ENCODE data around the gene WSCD1. TPM values are rescaled to one million over a fixed set of nuclear protein-coding genes. Genes with fewer than 3 reads are reported as not detected.

WSCD1 gene
- total and polyA plus RNA-seq, 2 donors (not counting 3 experiments of a cell fraction or from before 2014, with no cell fraction given): 21.5 to 49.4 TPM

GRCh38 chr17:6168296-6168695, 98.1 kb downstream of the WSCD1 start:
- no TSS peak for BruUV-seq (replicated peaks)
- H4K20me1 ChIP-seq (replicated peaks; ENCODE audit: control insufficient read depth, extremely low read depth, insufficient read depth, low read length): no peaks in the 10 kb centered on the region
- no peak overlapping the region for H3K27ac ChIP-seq (ENCODE audit: insufficient read depth, low read depth, low read length)
- POLR2A ChIA-PET: no interaction called here
- FAIRE-seq (no peak), DNase-seq (ENCODE audit: low read depth, low spot score) (no peak)
- no peaks in the 10 kb centered on the region for H3K9me1 ChIP-seq (replicated peaks; ENCODE audit: control insufficient read depth, extremely low read depth, insufficient read depth, low read length)
- H3K4me3 ChIP-seq (replicated peaks in 1 of 3; ENCODE audit: insufficient read depth in 1 of 3, low read depth in 1 of 3, low read length in 3 of 3): no peak overlapping the region
- no peaks in the 10 kb centered on the region for H3K27me3 ChIP-seq (ENCODE audit: control insufficient read depth in 2 of 2, insufficient read depth in 2 of 2, low read length in 2 of 2)
- H3K9me3 ChIP-seq (replicated peaks; ENCODE audit: control insufficient read depth, insufficient read depth, low read length): no peaks in the 10 kb centered on the region
- no peaks in the 10 kb centered on the region for H3K36me3 ChIP-seq (ENCODE audit: control insufficient read depth in 2 of 2, extremely low read depth in 1 of 2, insufficient read depth in 2 of 2, low read length in 2 of 2)
- H3K79me2 ChIP-seq (ENCODE audit: control insufficient read depth, insufficient read depth, low read length): no peaks in the 10 kb centered on the region
- H3K4me2 ChIP-seq (ENCODE audit: insufficient read depth, low read length): no peak overlapping the region
- peaks cover 4% of the 10 kb centered on the region for H3K4me1 ChIP-seq (ENCODE audit: control insufficient read depth, extremely low read depth, insufficient read depth, low read length)
- intact Hi-C loops (cut with micrococcal nuclease): no loop called here
- dilution Hi-C loops (cut with MboI; ENCODE audit: extremely low pct_ligation_motif_present, low sequenced_read_pairs): no loop called here
- H2AFZ ChIP-seq (ENCODE audit: low read depth, low read length): no peak overlapping the region
- CTCF ChIA-PET: no interaction called here
- no peak overlapping the region for H3K9ac ChIP-seq (replicated peaks; ENCODE audit: extremely low read depth, insufficient read depth, low read length)
- TF ChIP-seq POLR2A (IDR thresholded peaks at IDR 0.05; ENCODE audit: low read depth, low read length) (no peak), CTCF (IDR thresholded peaks at IDR 0.05; ENCODE audit: extremely low read depth in 1 of 2, insufficient read depth in 1 of 2, low read depth in 1 of 2, low read length in 2 of 2) (no peak), FOS (IDR thresholded peaks at IDR 0.05; ENCODE audit: borderline replicate concordance, insufficient read depth, low read length) (no peak), GATA2 (IDR thresholded peaks at IDR 0.05; ENCODE audit: insufficient read depth, insufficient read length, low read depth, low read length) (no peak), POLR2AphosphoS5 (IDR thresholded peaks at IDR 0.05; ENCODE audit: insufficient read depth, low read depth, low read length) (no peak), MYC (IDR thresholded peaks at IDR 0.05; ENCODE audit: low read depth, low read length) (no peak), JUN (IDR thresholded peaks at IDR 0.05; ENCODE audit: borderline replicate concordance, insufficient read depth, insufficient read length, low read depth) (no peak), EZH2 (IDR thresholded peaks at IDR 0.05; ENCODE audit: borderline replicate concordance, low read depth, low read length, severe bottlenecking) (no peak)
- TF ChIP-seq, protein P1, sequence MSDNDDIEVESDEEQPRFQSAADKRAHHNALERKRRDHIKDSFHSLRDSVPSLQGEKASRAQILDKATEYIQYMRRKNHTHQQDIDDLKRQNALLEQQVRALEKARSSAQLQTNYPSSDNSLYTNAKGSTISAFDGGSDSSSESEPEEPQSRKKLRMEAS (IDR thresholded peaks at IDR 0.05; ENCODE audit: insufficient read depth, insufficient read length): no peak

Measured in endothelial cell of umbilical vein (primary cell).